NCI-H2029 (cell line): ENCODE data around the gene ERVK3-1.
"Not testable (repeated sequence)": the region's sequence is repeated elsewhere in the genome, so short reads cannot be mapped to it uniquely, and the experiment has no call there.

ENCODE experiments used
- DNase-seq: peaks from one replicate; lab custom pipeline; 2025; lab: John Stamatoyannopoulos, UW

The ERVK3-1 gene

GRCh38 chr19:58304748-58305064, 471 bp upstream of the ERVK3-1 start:
- DNase-seq: no peak

- DNase-seq: no peak
These were observed 751 bp downstream of the ERVK3-1 start for GRCh38 chr19:58305932-58306323.

GRCh38 chr19:58307736-58308135, 2.6 kb downstream of the ERVK3-1 start:
- no peak for DNase-seq

GRCh38 chr19:58310685-58311084, 5.5 kb downstream of the ERVK3-1 start:
- DNase-seq: not testable (repeated sequence)

- no peak for DNase-seq
These were observed 6.2 kb downstream of the ERVK3-1 start for GRCh38 chr19:58311345-58311865.

GRCh38 chr19:58315580-58315979, 10.4 kb downstream of the ERVK3-1 start:
- DNase-seq: no peak

- no peak for DNase-seq
These were observed 12.4 kb downstream of the ERVK3-1 start for GRCh38 chr19:58317476-58318072.

GRCh38 chr19:58318297-58318696, 13.1 kb downstream of the ERVK3-1 start:
- DNase-seq: no peak

GRCh38 chr19:58319241-58319640, 14.1 kb downstream of the ERVK3-1 start:
- no peak for DNase-seq

- no peak for DNase-seq
These were observed 20.3 kb downstream of the ERVK3-1 start for GRCh38 chr19:58325311-58326022.

- no peak for DNase-seq
These were observed 21.3 kb downstream of the ERVK3-1 start for GRCh38 chr19:58326501-58326913.

GRCh38 chr19:58326914-58327726, 21.9 kb downstream of the ERVK3-1 start, which contains the start of gene ZSCAN22:
Gene ZSCAN22, plus strand, starts transcription at chr19:58326994. Its CDS starts 7,809 bp downstream, at chr19:58334803.
- peak; percentile 90 for DNase-seq

GRCh38 chr19:58328999-58329398, 23.8 kb downstream of the ERVK3-1 start:
- no peak for DNase-seq

- no peak for DNase-seq
These were observed 25.3 kb downstream of the ERVK3-1 start for GRCh38 chr19:58330458-58330857.

- DNase-seq: no peak
These were observed 27.5 kb downstream of the ERVK3-1 start for GRCh38 chr19:58332697-58333096.

- no peak for DNase-seq
These were observed 29.6 kb downstream of the ERVK3-1 start for GRCh38 chr19:58334691-58335249.

GRCh38 chr19:58335630-58336029, 30.5 kb downstream of the ERVK3-1 start:
- no peak for DNase-seq

GRCh38 chr19:58336216-58336615, 31.0 kb downstream of the ERVK3-1 start:
- DNase-seq: no peak

GRCh38 chr19:58336820-58337219, 31.6 kb downstream of the ERVK3-1 start:
- DNase-seq: no peak

GRCh38 chr19:58338336-58338735, 33.2 kb downstream of the ERVK3-1 start:
- DNase-seq: no peak

GRCh38 chr19:58338825-58339558, 33.8 kb downstream of the ERVK3-1 start:
- DNase-seq: no peak

- DNase-seq: no peak
These were observed 40.4 kb downstream of the ERVK3-1 start for GRCh38 chr19:58345558-58345957.
